GM18499 (cell line): ENCODE measurements around the gene RHOBTB3.
A peak's percentile ranks its signal among the peaks of the same experiment; 100 is the strongest.

ENCODE experiments used
- ATAC-seq: cut with Tn5 transposase; IDR thresholded peaks from one replicate; pipeline ENCODE4 v1.9.1; 2021; ENCODE audit warnings: moderate number of reproducible peaks; ENCODE audit not compliant: insufficient read depth, unreplicated experiment

RHOBTB3 gene

DNA sequence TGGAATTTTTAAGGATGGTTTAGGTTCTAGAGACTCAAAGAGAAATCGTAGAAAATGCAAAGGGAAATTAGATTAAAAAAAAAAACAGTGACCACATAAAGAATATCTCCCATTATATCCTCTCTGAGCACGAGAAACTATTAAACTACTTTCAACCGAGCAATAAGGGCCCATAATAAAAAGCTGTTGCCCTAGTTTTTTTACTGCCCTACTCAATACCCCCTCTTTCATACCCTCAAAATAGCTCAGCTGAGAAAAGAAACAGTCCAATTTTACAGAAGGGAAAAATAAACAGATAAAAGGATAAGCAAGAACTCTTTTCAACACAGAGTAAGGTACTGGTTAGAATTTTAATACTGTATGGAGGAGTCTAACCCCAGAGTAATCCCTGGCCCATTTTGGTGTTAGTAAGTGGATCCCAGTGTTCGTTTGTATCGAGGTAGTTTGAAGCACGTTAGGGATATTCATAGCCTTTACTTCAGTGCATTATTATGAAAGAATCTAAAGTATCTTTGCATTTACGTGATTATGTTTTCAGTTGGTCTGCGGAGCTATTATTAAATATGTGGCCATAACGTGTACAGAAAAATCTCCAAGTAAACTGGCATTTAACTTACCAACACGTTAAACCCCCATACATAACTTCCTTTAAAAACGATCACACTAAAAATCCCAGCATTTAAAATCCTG lies 980 bp upstream of the RHOBTB3 start:
- no peak for ATAC-seq

DNA sequence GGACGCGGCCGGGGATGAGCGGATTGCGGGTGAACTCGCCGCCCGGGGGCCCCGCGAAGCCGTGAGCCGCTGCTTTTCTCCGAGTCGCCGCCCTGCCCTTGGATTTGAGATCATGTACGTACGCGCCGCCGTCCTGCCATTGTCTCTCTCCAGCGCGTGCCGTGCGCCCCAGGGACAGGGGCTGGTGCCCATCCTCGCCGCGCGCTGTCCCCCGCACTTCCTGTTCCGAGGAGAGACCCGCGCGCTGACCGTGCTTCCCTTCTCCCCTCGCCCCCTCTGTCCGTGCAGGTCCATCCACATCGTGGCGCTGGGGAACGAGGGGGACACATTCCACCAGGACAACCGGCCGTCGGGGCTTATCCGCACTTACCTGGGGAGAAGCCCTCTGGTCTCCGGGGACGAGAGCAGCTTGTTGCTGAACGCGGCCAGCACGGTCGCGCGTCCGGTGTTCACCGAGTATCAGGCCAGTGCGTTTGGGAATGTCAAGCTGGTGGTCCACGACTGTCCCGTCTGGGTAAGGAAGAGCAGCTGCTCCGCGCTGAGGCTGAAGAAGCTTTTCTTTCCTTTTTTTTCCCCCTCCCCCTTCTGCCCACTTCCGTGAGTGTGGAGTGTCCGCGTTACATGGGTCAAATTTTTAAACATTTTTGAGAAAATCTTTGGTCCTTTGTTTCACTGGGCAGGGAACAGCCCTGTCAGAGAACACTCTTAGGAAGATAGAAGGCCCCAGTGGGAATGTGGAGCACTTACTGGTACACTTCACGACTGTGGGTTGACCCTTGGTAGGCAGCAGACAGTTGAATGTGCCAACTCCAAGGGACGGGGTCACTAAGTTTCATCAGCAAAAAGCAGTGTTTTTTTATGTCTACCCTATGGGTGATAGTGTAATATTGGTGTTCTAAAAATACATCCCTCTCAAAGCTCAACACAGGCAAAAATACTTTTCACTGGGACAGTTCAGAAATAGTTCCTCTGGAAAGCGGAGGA lies 727 bp downstream of the RHOBTB3 start:
- no peak for ATAC-seq

DNA sequence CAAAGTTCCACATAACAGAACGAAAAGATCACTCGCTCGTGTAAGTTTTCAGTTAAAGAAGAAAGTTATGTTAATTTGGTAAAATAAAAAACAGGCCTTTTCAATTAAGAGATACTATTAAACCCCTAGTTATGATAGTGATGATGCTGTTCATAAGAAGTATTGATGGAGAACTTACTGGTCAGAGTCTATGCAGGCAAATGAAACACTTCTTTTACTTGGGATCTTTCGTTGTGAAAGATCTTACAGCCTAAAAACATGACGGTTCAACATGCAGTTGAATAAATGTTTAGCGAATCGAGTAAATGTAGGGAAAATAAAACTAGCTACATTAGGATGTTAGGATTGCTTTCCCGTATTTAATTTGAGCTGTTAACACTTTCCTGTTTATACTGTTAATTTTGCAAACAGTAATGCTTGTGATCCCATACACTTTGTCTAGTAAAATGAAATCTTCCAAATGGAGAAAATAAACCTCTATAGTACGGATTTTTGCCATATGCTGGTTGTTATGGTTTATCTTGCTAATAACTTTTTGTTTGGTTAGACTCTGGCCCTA lies 2.0 kb downstream of the RHOBTB3 start:
- no peak for ATAC-seq

DNA sequence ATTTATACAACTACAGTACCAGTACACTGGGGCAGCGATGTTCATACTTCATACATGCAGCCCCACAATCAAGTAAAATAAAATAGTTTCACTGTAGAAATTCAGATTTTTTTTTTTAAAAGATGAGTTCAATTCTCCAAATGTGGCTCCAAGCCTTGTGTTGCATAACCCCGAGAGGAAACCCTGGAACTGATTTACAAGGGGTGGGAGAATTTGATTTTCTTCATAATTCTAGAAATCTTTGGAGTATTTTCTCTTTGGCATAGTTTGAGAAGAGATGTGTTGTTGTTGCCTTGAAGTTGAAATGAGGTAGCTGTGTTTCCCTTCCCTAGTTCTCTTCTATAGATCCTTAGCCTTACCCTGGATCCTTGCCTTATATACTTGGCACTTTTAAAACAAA lies 3.1 kb downstream of the RHOBTB3 start:
- ATAC-seq: no peak

DNA sequence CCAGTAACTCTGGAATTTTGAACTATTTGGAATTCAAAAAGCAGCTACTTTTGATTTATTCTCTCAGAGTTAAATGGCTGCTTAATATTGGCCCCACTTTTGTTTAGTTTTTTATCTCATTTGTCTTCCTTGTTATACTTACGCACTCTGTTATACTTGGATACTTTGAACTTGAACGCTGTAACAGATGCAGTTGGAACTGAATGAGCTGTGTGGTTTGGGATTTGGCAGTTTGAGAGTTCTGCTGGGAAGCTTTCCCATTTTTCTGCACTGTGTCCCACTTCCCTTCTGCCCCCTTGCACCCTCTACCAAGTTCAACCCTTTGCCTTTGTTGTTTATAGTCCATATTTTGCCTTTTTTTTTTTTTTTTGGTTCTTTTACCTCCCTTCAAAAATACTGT lies 3.8 kb downstream of the RHOBTB3 start:
- no peak for ATAC-seq

DNA sequence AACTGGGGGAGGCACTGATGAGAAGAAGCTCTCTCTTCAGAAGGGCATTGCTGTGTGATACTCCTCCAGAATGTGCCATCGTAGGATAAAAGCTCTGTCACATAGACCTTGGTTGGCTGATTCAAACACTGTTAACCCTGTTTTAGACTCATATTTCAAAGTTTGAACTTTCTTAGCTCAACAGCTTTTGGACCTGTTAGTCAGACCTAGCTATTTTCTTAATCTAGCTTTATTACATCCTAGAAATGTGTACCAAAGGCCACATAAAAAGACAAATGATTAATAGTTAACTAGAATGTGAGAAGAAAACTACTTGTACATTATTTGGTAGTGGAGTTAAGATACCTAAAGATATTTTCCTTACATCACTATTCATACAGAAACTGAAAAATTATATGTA lies 4.3 kb downstream of the RHOBTB3 start:
- no peak for ATAC-seq

DNA sequence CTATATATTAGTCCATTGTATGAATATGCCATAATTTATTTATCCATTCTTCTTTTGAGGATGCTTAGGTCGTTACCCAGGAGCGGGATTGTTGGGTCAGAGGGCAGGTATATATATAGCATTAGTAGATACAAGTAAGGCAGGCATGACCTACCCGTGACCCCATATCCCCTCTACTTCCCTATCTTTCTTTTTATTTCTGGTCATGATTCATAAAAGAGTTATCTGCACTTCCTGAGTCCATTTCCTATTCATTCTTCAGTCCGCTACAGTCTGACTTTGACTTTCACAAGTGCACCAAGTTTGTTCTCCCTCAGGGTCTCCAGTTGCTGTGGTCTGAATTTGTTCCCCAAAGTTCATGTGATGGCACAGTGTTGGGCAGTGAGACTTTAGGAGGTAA lies 6.9 kb downstream of the RHOBTB3 start:
- no peak for ATAC-seq

DNA sequence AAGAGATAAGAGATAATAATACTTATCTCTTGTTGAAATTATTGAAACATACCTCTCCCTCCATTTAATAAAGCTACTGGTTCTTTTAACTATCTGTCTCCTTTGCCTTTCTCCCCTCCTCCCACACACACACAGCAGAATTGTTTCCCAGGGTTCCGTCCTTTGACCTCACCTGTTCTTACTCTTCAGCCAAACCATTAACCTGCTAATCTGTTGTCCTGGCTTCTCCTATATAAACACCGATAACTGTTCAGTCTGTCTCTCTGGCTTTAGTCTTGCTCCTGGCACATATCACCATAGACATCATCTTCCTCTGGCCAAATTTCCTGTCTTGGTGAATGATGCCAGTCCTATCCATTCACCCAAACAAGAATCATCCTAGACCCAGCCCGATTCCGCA lies 7.7 kb downstream of the RHOBTB3 start:
- ATAC-seq: no peak

DNA sequence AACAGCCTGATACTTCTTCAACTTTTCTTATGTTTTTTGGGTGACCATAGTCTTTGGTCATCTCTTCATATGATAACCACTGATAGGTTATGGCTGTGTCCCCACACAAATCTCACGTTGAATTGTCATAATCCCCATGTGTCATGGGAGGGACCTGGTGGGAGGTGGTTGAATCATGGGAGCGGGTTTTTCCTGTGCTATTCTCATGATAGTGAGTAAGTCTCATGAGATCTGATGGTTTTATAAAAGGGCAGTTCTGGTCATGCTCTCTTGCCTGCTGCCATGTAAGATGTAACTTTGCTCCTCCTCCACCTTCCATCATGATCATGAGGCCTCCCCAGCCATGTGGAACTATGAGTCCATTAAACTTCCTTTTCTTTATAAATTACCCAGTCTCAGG lies 8.7 kb downstream of the RHOBTB3 start:
- no peak for ATAC-seq

DNA sequence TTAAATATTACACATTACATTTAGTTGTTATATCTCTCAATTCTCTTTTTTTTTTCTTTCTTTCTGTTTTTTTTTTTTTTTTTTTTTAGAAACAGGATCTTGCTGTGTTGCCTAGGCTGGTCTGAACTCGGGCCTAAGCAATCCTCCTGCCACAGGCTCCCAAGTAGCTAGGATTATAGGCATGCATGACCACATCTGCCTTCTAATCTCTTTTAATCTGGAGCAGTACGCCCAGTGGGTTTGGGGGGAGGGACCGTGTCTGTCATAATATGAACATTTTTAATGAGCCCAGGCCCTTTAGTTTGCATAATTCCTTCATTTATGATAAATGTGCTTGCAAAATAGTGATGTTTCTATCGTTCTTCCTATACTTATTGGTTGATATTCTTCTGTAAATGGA lies 10.3 kb downstream of the RHOBTB3 start:
- ATAC-seq: no peak

DNA sequence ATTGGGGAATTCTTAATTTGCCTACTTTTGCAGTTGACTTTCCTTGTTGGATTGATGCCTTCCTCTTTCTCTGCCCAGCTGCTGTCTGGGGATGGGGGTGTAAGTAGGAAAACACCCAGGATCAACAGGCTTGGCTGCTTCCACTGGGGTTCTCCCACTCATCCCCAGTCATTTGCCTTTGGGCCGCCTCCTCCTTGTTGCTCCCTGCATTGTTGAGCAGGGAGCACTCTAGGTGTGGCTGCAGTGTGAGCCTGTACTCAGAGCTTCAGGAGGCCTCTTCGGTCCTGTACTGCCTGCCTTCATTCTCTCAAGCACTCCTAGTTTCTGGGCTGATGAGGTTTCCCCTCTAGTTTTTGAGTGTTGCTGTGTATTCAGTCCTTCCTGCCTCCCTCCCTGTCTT lies 12.1 kb downstream of the RHOBTB3 start:
- ATAC-seq: no peak

DNA sequence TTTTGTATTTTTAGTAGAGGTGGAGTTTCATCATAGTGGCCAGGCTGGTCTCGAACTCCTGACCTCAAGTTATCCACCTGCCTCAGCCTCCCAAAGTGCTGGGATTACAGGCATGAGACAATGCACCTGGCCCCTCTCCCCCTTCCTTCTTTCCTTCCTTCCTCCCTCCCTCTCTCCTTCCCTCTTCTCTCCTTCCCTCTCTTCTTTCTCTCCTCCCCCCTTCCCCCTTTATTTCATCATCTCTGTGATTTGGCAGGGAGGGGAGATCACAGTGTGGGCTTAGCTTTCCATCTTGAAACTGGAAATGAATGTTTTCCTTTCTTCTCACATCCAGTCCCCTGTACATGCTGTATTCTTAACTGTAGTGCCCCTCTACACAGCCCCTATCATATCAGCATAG lies 12.7 kb downstream of the RHOBTB3 start:
- no peak for ATAC-seq

DNA sequence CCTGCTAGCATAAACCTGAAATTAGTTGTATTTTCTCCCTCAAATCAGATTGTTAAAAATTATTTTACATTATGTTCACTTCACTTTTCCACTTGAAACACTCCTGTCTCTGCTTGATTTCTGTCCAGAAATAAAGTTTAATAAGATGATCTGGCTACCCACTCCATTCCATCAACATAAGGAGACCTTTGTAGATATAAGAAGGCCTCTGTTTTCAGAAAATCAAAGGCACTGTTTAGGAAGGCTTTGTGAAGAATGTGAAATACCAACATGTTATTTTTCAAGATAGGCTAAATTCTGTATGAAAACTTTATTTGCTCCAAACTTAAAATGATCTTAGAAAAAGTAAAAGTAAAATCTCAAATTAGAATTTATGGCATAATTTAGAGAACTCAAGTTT lies 15.1 kb downstream of the RHOBTB3 start:
- no peak for ATAC-seq

DNA sequence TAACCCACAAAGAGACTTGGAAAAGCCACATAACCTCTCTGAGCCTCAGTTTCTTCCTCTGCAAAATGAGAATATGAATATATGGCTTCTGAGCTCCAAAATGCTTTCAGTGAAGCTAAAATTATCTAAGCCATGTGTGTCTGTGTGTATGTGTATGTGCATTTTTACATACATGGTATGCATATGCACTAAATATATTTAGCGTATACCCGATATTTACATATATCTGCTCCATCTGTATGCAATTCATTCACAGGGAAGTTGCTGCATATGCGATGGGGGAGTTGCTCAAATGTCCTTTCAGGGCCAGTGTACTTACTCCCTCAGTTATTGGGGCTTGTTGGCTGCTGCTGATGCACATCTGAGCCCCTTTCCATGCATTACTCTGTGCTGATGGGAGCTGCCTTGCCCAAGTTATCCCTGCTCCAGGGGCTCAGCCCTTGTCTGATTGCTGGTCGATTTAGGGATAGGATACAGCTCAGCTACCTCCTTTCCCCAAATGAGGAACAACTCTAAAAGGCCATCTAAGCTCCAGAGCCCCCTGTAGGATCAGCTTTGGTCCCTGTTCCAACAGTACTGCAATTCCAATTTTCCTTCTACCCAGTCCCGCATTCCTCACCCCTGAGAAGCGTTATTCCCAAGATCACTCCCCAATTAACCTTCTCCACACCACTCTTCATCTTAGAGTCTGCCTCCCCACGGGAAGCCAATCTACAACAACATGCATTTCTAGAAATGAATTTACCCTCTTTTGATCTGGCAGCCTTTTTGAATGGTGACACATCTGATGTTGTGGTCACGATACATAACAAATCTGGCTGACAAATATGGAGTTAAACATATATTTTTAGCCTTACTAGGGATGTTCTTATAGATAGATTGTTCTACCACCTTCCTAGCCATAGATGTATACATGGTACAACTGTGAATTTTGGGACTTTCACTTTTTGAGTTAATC lies 15.9 kb downstream of the RHOBTB3 start:
- ATAC-seq: no peak

DNA sequence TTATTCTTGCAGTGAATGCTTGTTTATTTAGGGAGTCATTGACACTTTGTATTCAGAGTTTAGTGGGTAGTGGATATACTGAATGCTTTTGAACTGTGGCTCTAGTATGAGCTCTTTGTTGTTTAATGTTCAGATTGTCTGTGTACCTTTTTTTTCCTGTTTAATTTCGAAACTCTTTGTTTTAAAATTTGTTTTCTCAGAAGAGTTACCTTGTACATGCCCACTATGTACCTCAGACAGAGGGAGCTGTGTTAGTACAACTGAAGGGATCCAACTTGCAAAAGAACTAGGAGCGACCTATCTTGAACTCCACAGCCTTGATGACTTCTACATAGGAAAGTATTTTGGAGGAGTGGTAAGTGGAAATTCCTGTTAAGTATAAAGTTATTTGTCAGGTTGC lies 17.0 kb downstream of the RHOBTB3 start:
- ATAC-seq: no peak

DNA sequence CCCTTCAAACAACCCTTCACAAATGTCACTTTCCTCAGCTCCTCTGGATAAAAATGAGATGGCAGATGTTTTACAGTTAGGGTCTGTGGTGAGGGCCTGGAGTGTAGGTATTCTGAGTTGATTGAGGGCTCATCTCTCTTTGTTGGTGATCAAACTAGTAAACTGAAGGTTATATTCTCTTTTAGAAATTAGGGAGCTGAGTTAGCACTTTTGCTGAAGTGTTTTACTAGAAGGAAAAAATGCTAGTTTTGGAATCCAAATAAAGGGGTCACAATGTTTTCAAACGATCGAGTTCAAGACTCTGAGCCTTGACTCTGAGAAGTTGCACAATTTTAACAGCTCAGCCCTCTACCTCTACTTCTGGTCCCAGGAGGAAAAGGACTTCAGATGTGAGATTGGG lies 23.4 kb downstream of the RHOBTB3 start:
- no peak for ATAC-seq

DNA sequence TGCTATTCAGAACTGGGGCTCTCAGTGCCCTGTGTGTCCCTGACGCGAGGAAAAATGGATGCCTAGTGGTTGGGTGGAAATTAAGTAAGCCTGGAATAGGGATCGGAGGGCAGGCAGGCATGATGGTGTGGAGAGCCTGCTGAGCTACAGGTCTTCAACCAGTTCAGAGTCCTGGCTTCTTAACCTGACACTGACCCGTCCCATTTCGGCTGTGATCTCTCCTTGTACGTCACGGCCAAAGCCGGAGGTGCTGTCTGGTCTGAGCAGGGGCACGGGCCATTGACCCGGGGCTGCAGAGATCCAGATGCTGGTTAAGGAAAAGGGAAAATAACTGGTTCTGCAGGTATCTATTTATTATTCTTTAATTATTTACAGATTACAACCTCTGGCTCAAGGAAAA lies 27.9 kb downstream of the RHOBTB3 start:
- no peak for ATAC-seq

DNA sequence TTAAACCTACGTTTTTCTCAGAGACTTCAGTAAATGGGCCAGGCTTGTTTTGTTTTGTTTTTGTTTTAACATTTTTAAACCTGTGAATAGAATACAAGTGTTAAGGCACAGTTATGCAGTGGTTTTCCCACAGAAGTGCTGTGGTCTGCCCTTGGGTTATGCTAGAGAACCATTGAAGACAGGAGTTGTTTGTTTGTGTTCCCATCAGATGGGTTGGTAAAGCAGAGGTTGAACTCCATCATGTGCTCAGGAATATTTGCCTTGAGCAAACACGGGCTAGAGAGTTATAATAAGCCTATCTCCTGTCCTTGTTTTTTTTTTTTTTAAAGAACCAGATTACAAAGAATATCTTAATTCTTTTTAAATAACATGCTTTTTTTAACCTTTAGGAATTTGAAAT lies 28.5 kb downstream of the RHOBTB3 start:
- no peak for ATAC-seq

DNA sequence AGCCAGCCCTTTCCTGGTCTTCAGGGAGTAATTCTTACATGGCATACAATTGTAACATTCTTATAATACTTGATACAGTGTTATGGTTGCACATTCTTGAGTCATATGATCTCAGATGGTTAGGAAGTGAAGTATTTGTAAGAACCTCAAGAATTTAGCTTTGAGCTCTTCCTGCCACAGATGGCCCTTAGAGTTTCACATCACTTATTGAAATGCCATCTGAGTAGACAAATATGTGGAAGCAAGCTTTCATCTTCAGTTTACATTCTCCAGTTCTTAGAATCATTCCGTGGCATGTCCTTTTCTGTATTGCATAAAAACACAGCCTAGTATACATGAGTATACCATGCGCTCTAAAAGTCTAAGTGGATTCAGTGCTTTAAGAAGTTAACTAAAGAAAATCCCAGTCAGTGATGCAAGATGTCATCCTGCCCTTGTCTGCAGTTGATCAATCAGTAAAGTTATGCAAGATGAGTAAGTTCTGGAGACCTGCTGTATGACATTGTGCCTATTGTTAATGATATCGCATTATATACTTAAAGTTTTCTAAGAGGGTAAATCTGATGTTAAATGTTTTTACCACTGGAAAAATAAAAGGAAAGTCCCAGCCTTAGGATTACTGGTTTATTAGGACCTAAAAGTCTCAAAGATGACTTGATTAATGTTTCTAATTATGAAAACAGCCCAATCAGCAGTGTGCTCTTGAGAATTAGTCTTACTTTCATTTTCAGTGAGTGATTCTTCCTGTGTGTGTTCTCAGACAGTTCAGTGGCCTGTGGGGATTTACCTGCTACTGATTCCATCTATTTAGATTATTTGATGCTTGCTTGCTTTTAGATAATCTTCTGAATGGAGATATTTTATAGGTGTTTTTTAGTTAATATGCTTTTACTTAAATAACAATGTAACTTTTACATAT lies 29.4 kb downstream of the RHOBTB3 start:
- ATAC-seq: peak; percentile 72
